ENCODE measurements around the gene ZFAND3.

The ZFAND3 gene

GRCh38 chr6:38187811-38188590 is 368.5 kb downstream of the ZFAND3 start:
- no peak for DNase-seq (ENCODE audit: low spot score)

GRCh38 chr6:38188677-38189335 is 369.3 kb downstream of the ZFAND3 start:
- no peak for DNase-seq (ENCODE audit: low spot score)

- DNase-seq (ENCODE audit: low spot score): no peak
Measured at GRCh38 chr6:38191418-38191817, 371.9 kb downstream of the ZFAND3 start.

DNA sequence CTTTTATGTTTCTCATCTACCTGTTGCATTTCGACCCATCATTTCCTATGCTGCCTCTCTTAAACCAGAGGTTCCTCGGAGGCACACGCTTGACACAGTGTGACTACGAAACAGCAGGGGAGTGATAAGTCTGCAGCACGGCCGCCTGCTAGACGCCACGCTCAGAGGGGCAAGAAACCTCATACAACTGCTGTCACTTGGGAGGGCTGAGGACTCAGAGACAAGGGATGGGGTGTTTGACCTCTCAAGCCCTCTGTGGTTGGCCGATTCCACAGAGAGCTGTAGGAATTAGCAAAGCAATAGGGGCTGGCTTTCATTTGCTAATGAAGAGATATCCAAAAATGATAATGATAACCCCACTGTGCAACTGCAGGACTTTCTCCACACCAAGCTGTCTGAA is 372.5 kb downstream of the ZFAND3 start:
- no peak for DNase-seq (ENCODE audit: low spot score)

DNA sequence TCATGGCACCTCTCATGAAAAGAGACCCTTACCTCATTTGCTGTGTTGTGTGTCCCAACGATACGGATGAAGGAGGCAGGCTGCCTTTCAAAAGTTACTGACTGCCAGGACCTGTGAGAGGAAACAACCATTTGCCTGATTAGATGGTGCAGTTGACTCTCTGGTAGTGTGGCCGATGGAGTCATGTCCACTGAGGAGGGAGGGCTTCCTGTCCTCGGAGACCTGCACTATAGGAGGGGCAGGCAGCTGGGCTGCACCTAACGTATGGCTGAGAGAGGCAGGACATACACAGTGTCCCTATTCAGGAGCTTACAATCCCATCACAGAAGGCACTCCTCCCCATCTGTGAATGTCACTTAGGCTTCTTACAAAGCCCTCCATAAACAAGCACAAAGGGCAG is 373.0 kb downstream of the ZFAND3 start:
- no peak for DNase-seq (ENCODE audit: low spot score)

- DNase-seq (ENCODE audit: low spot score): no peak
Measured at GRCh38 chr6:38193051-38193450, 373.5 kb downstream of the ZFAND3 start.

DNA sequence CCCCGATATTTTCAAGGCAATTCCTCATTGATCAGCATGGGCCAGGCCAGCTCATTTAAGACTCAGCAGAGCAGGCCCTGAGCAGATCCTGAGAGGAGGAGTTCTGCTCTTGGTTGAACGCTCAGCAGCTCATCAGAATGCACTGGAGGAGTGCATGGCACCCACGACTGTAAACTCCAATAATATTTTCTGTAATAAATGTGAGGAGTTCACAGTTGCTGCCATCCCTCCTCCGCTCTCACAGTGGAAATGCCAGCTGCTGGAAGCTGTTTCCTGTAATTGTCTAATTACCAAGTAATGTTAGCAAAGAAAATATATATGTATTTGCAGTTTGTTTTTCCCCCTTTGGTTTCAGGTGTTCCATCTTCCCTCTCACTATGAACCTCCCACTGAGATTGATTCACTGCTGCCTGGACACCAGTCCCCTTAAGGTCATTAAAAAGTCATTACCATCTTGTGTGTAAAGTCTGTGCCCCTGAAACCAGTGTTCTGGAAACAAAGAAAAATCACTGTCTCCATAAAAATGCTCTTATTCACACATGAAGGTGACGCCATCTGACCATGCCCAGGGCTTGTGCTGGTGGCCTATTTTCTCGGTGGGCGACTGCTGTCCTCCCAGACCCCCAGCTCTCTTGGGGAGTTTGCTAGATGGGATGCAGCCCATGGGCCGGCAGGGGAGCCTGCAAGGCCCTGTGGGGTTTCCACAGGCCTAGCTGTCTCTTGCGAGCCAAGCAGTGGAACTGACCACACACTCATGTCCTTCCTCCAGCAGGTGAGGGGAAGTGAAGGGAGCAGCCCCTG is 374.2 kb downstream of the ZFAND3 start:
- no peak for DNase-seq (ENCODE audit: low spot score)

GRCh38 chr6:38194282-38194572 is 374.7 kb downstream of the ZFAND3 start:
- no peak for DNase-seq (ENCODE audit: low spot score)

GRCh38 chr6:38194589-38194988 is 375.1 kb downstream of the ZFAND3 start:
- DNase-seq (ENCODE audit: low spot score): no peak

GRCh38 chr6:38195113-38195635 is 375.6 kb downstream of the ZFAND3 start:
- no peak for DNase-seq (ENCODE audit: low spot score)

- DNase-seq (ENCODE audit: low spot score): no peak
Measured at GRCh38 chr6:38198219-38198618, 378.7 kb downstream of the ZFAND3 start.
